ENCODE data around the gene OLFML1.
"Not testable (repeated sequence)": the region's sequence is repeated elsewhere in the genome, so short reads cannot be mapped to it uniquely, and the experiment has no call there.

The OLFML1 gene

GRCh38 chr11:7512525-7513233, 27.4 kb downstream of the OLFML1 start:
- no peak for DNase-seq (ENCODE audit: low read depth, low spot score)

GRCh38 chr11:7513234-7514098, 28.2 kb downstream of the OLFML1 start, which contains the start of gene PPFIBP2:
Gene PPFIBP2, plus strand, starts transcription at chr11:7513999. Its CDS starts 35,477 bp downstream, at chr11:7549476.
- no peak for DNase-seq (ENCODE audit: low read depth, low spot score)

GRCh38 chr11:7514099-7514591, 28.8 kb downstream of the OLFML1 start:
- DNase-seq (ENCODE audit: low read depth, low spot score): no peak

- no peak for DNase-seq (ENCODE audit: low read depth, low spot score)
Measured at GRCh38 chr11:7515447-7515886, 30.2 kb downstream of the OLFML1 start.

GRCh38 chr11:7516475-7516874, 31.2 kb downstream of the OLFML1 start:
- no peak for DNase-seq (ENCODE audit: low read depth, low spot score)

GRCh38 chr11:7517743-7518142, 32.4 kb downstream of the OLFML1 start:
- DNase-seq (ENCODE audit: low read depth, low spot score): not testable (repeated sequence)

- DNase-seq (ENCODE audit: low read depth, low spot score): no peak
Measured at GRCh38 chr11:7518811-7519562, 33.7 kb downstream of the OLFML1 start.

- no peak for DNase-seq (ENCODE audit: low read depth, low spot score)
Measured at GRCh38 chr11:7520011-7520942, 35.0 kb downstream of the OLFML1 start.

- DNase-seq (ENCODE audit: low read depth, low spot score): no peak
Measured at GRCh38 chr11:7520981-7521487, 35.7 kb downstream of the OLFML1 start.

GRCh38 chr11:7522121-7522520, 36.8 kb downstream of the OLFML1 start:
- DNase-seq (ENCODE audit: low read depth, low spot score): no peak

GRCh38 chr11:7522546-7522945, 37.2 kb downstream of the OLFML1 start:
- no peak for DNase-seq (ENCODE audit: low read depth, low spot score)

- no peak for DNase-seq (ENCODE audit: low read depth, low spot score)
Measured at GRCh38 chr11:7523416-7524210, 38.3 kb downstream of the OLFML1 start.

GRCh38 chr11:7524462-7525235, 39.3 kb downstream of the OLFML1 start:
- DNase-seq (ENCODE audit: low read depth, low spot score): no peak

- no peak for DNase-seq (ENCODE audit: low read depth, low spot score)
Measured at GRCh38 chr11:7525424-7525823, 40.1 kb downstream of the OLFML1 start.

GRCh38 chr11:7527029-7527428, 41.7 kb downstream of the OLFML1 start:
- no peak for DNase-seq (ENCODE audit: low read depth, low spot score)

- no peak for DNase-seq (ENCODE audit: low read depth, low spot score)
Measured at GRCh38 chr11:7528514-7529049, 43.3 kb downstream of the OLFML1 start.

GRCh38 chr11:7530013-7530640, 44.8 kb downstream of the OLFML1 start:
- DNase-seq (ENCODE audit: low read depth, low spot score): no peak

- DNase-seq (ENCODE audit: low read depth, low spot score): no peak
Measured at GRCh38 chr11:7531011-7531410, 45.7 kb downstream of the OLFML1 start.

Measured in smooth muscle cell of the brain vasculature (primary cell).